HG03378 (cell line): Measurements from ENCODE around the gene RBMS3.

Experiments used
- ATAC-seq: cut with Tn5 transposase; IDR thresholded peaks from one replicate; pipeline ENCODE4 v1.9.1; 2021; ENCODE audit warnings: mild to moderate bottlenecking, moderate library complexity; ENCODE audit not compliant: unreplicated experiment

The RBMS3 gene

GRCh38 chr3:29701326-29701983, 420.6 kb downstream of the RBMS3 start:
- no peak for ATAC-seq

GRCh38 chr3:29705906-29706844, 425.3 kb downstream of the RBMS3 start:
- ATAC-seq = no peak

GRCh38 chr3:29708884-29709283, 428.0 kb downstream of the RBMS3 start:
- no peak for ATAC-seq

GRCh38 chr3:29711255-29711771, 430.4 kb downstream of the RBMS3 start:
- ATAC-seq = no peak

GRCh38 chr3:29716213-29716612, 435.3 kb downstream of the RBMS3 start:
- ATAC-seq = no peak

- no peak for ATAC-seq
These were observed 437.8 kb downstream of the RBMS3 start for GRCh38 chr3:29718661-29719065.

GRCh38 chr3:29720665-29721064, 439.8 kb downstream of the RBMS3 start:
- no peak for ATAC-seq

GRCh38 chr3:29721789-29722188, 440.9 kb downstream of the RBMS3 start:
- ATAC-seq = no peak

- ATAC-seq = no peak
These were observed 450.2 kb downstream of the RBMS3 start for GRCh38 chr3:29731050-29731449.

GRCh38 chr3:29741231-29741630, 460.4 kb downstream of the RBMS3 start:
- no peak for ATAC-seq

GRCh38 chr3:29745232-29745870, 464.5 kb downstream of the RBMS3 start:
- no peak for ATAC-seq

- no peak for ATAC-seq
These were observed 465.4 kb downstream of the RBMS3 start for GRCh38 chr3:29746163-29746760.

- no peak for ATAC-seq
These were observed 467.1 kb downstream of the RBMS3 start for GRCh38 chr3:29747991-29748390.

- ATAC-seq = no peak
These were observed 470.9 kb downstream of the RBMS3 start for GRCh38 chr3:29751647-29752314.

GRCh38 chr3:29754346-29754745, 473.5 kb downstream of the RBMS3 start:
- ATAC-seq = no peak

GRCh38 chr3:29755416-29755815, 474.5 kb downstream of the RBMS3 start:
- ATAC-seq = no peak

- no peak for ATAC-seq
These were observed 476.3 kb downstream of the RBMS3 start for GRCh38 chr3:29757054-29757777.

GRCh38 chr3:29758108-29758433, 477.2 kb downstream of the RBMS3 start:
- ATAC-seq = no peak

GRCh38 chr3:29758434-29759322, 477.8 kb downstream of the RBMS3 start:
- no peak for ATAC-seq
